ENCODE measurements around the gene TBXA2R. TPM values are rescaled to one million over a fixed set of nuclear protein-coding genes. Genes with fewer than 3 reads are reported as not detected.

The TBXA2R gene
- total RNA-seq, 4 donors from 2014 or later = 0.32 to 0.85 (median 0.41) TPM

- peaks cover 28% of the 10 kb centered on the region for H3K4me1 ChIP-seq
- H3K27ac ChIP-seq = no peak overlapping the region
- no peak for DNase-seq (ENCODE audit: low spot score in 2 of 2)
- TF ChIP-seq CTCF (IDR thresholded peaks at IDR 0.05) (no peak), POLR2A (IDR thresholded peaks at IDR 0.05) (no peak), EP300 (IDR thresholded peaks at IDR 0.05) (no peak), POLR2AphosphoS5 (IDR thresholded peaks at IDR 0.05) (no peak)
- H3K27me3 ChIP-seq = no peaks in the 10 kb centered on the region
- no peaks in the 10 kb centered on the region for H3K9me3 ChIP-seq
- H3K4me3 ChIP-seq = no peak overlapping the region
- H3K36me3 ChIP-seq = peaks cover 64% of the 10 kb centered on the region
- 95% methylated on average over 36 of the region's 36 CpGs for WGBS
Measured at GRCh38 chr19:3611841-3612240, 5.2 kb upstream of the TBXA2R start.

GRCh38 chr19:3610745-3611717 is 4.4 kb upstream of the TBXA2R start:
- no peak overlapping the region for H3K4me3 ChIP-seq
- TF ChIP-seq POLR2A (IDR thresholded peaks at IDR 0.05) = no peak
- H3K36me3 ChIP-seq = peaks cover 57% of the 10 kb centered on the region
- WGBS = 76% methylated on average over 11 of the region's 41 CpGs
- no peak for DNase-seq (ENCODE audit: low spot score in 2 of 2)
- H3K27ac ChIP-seq = no peak overlapping the region
- peaks cover 36% of the 10 kb centered on the region for H3K4me1 ChIP-seq
- H3K27me3 ChIP-seq = no peaks in the 10 kb centered on the region
- H3K9me3 ChIP-seq = no peaks in the 10 kb centered on the region

GRCh38 chr19:3609779-3610719 is 3.4 kb upstream of the TBXA2R start:
- TF ChIP-seq EP300 (IDR thresholded peaks at IDR 0.05) = no peak
- TF ChIP-seq CTCF (IDR thresholded peaks at IDR 0.05) = no peak
- TF ChIP-seq POLR2AphosphoS5 (IDR thresholded peaks at IDR 0.05) = no peak
- TF ChIP-seq POLR2A (IDR thresholded peaks at IDR 0.05) = no peak
- Histone ChIP-seq H3K36me3 (peaks cover 48% of the 10 kb centered on the region), H3K4me1 (peaks cover 45% of the 10 kb centered on the region), H3K4me3 (no peak overlapping the region), H3K27ac (no peak overlapping the region), H3K9me3 (no peaks in the 10 kb centered on the region), H3K27me3 (peaks cover under 1% of the 10 kb centered on the region)
- WGBS = 56% methylated on average over 11 of the region's 24 CpGs
- no peak for DNase-seq (ENCODE audit: low spot score in 2 of 2)

- peak overlapping the region; percentile 5 for H3K27ac ChIP-seq
- H3K27me3 ChIP-seq = peaks cover 8% of the 10 kb centered on the region
- no peak for TF ChIP-seq POLR2A (IDR thresholded peaks at IDR 0.05)
- no peak for TF ChIP-seq EP300 (IDR thresholded peaks at IDR 0.05)
- no peak for TF ChIP-seq POLR2AphosphoS5 (IDR thresholded peaks at IDR 0.05)
- no peak for TF ChIP-seq CTCF (IDR thresholded peaks at IDR 0.05)
- H3K36me3 ChIP-seq = peaks cover 38% of the 10 kb centered on the region
- 59% methylated on average over 5 of the region's 21 CpGs for WGBS
- no peaks in the 10 kb centered on the region for H3K9me3 ChIP-seq
- H3K4me3 ChIP-seq = no peak overlapping the region
- peak in 1 of 2 donors; percentile 60 for DNase-seq (ENCODE audit: low spot score in 2 of 2)
- H3K4me1 ChIP-seq = peaks cover 54% of the 10 kb centered on the region
Measured at GRCh38 chr19:3608750-3609322, 2.2 kb upstream of the TBXA2R start.

GRCh38 chr19:3608079-3608641 is 1.5 kb upstream of the TBXA2R start:
- H3K9me3 ChIP-seq = no peaks in the 10 kb centered on the region
- H3K36me3 ChIP-seq = peaks cover 31% of the 10 kb centered on the region
- peak overlapping the region; percentile 5 for H3K27ac ChIP-seq
- no peak for DNase-seq (ENCODE audit: low spot score in 2 of 2)
- WGBS = 76% methylated on average over 3 of the region's 3 CpGs
- H3K4me1 ChIP-seq = peaks cover 54% of the 10 kb centered on the region
- peaks cover 8% of the 10 kb centered on the region for H3K27me3 ChIP-seq
- peak overlapping the region; percentile 49 for H3K4me3 ChIP-seq
- TF ChIP-seq POLR2A (IDR thresholded peaks at IDR 0.05) (no peak), EP300 (IDR thresholded peaks at IDR 0.05) (no peak), POLR2AphosphoS5 (IDR thresholded peaks at IDR 0.05) (no peak), CTCF (IDR thresholded peaks at IDR 0.05) (no peak)

Measured in suprapubic skin (tissue), 4 donors.